GM23338 (cell line): ENCODE results near the gene STARD13. TPM values are rescaled to one million over a fixed set of nuclear protein-coding genes. Genes with fewer than 3 reads are reported as not detected.

Experiments
- ATAC-seq: fragments of 200-7000 bp; cut with Tn5 transposase; 3 replicates; pipeline ENCODE4 v1.9.1; 2020
- DNase-seq: peaks from one replicate; pipeline ENCODE4 v3.0.0-alpha.2; 2015; ENCODE audit warnings: low spot score
- H2AFZ ChIP-seq: fragments of 200-600 bp; sonication (generic); 2 replicates; pipeline ENCODE4 v1.8.0; 2016; ENCODE audit warnings: antibody characterized with exemption, mild to moderate bottlenecking, moderate library complexity
- H3F3A ChIP-seq: fragments of 200-600 bp; sonication (generic); replicated peaks from 2 replicates; pipeline ENCODE4 v1.8.0; 2017; ENCODE audit warnings: antibody characterized with exemption, mixed run types, low read depth
- H3K27ac ChIP-seq: fragments of 200-600 bp; sonication (generic); 2 replicates; pipeline ENCODE4 v1.6.1; 2016; ENCODE audit warnings: low read depth
- H3K27me3 ChIP-seq: fragments of 200-600 bp; sonication (generic); 2 replicates; pipeline ENCODE4 v1.8.0; 2016; ENCODE audit warnings: mild to moderate bottlenecking, mixed run types, moderate library complexity; ENCODE audit not compliant: insufficient read depth
- H3K36me3 ChIP-seq: fragments of 200-600 bp; sonication (generic); 2 replicates; pipeline ENCODE4 v1.8.0; 2016; ENCODE audit warnings: mild to moderate bottlenecking; ENCODE audit not compliant: insufficient read depth
- H3K4me1 ChIP-seq: fragments of 200-600 bp; sonication (generic); 2 replicates; pipeline ENCODE4 v1.8.0; 2016; ENCODE audit warnings: mild to moderate bottlenecking, moderate library complexity; ENCODE audit not compliant: insufficient read depth
- H3K4me2 ChIP-seq: fragments of 200-600 bp; sonication (generic); 2 replicates; pipeline ENCODE4 v1.7.1; 2017; ENCODE audit warnings: mixed run types
- H3K4me3 ChIP-seq: fragments of 200-600 bp; sonication (generic); 2 replicates; pipeline ENCODE4 v1.6.1; 2016; ENCODE audit warnings: mixed run types
- H3K79me2 ChIP-seq: fragments of 200-600 bp; sonication (generic); replicated peaks from 2 replicates; pipeline ENCODE4 v1.8.0; 2017; ENCODE audit warnings: mild to moderate bottlenecking; ENCODE audit not compliant: insufficient read depth
- H3K9me2 ChIP-seq: fragments of 200-600 bp; sonication (generic); 2 replicates; pipeline ENCODE4 v1.8.0; 2017; ENCODE audit not compliant: insufficient read depth
- H4K20me1 ChIP-seq: fragments of 200-600 bp; sonication (generic); replicated peaks from 2 replicates; pipeline ENCODE4 v1.8.0; 2017; ENCODE audit warnings: mild to moderate bottlenecking; ENCODE audit not compliant: insufficient read depth
- H3K27ac Mint-ChIP-seq: 2 replicates; pipeline ENCODE4 v1.8.0; 2020; ENCODE audit warnings: inconsistent platforms, mild to moderate bottlenecking, moderate library complexity, mixed read lengths
- H3K27me3 Mint-ChIP-seq: 3 replicates; pipeline ENCODE4 v1.8.0; 2022; ENCODE audit warnings: low read depth, mild to moderate bottlenecking, moderate library complexity, mixed read lengths, inconsistent platforms; ENCODE audit not compliant: insufficient read depth, poor library complexity
- H3K36me3 Mint-ChIP-seq: 3 replicates; pipeline ENCODE4 v1.8.0; 2021; ENCODE audit warnings: low read depth, mild to moderate bottlenecking, inconsistent platforms, moderate library complexity, mixed read lengths
- H3K4me1 Mint-ChIP-seq: 3 replicates; pipeline ENCODE4 v1.8.0; 2020; ENCODE audit warnings: mild to moderate bottlenecking, inconsistent platforms, mixed read lengths
- H3K4me3 Mint-ChIP-seq: 3 replicates; pipeline ENCODE4 v1.8.0; 2021; ENCODE audit warnings: moderate library complexity, mild to moderate bottlenecking, inconsistent platforms, mixed read lengths
- H3K9me3 Mint-ChIP-seq: 3 replicates; pipeline ENCODE4 v1.8.0; 2020; ENCODE audit warnings: moderate library complexity, mild to moderate bottlenecking, inconsistent platforms, mixed read lengths
- CREB1 ChIP-seq: fragments of 250-450 bp; sonication (Bioruptor Pico); IDR thresholded peaks from 2 replicates; pipeline ENCODE4 v1.5.0; 2020; ENCODE audit warnings: low read depth, mild to moderate bottlenecking, moderate library complexity
- ETS1 ChIP-seq: IDR thresholded peaks from 2 replicates; pipeline ENCODE4 v1.6.1; 2016; ENCODE audit warnings: antibody characterized with exemption
- EZH2 ChIP-seq: fragments of 200-600 bp; sonication (generic); IDR thresholded peaks from one replicate; pipeline ENCODE4 v1.8.0; 2017; ENCODE audit warnings: antibody characterized with exemption, mild to moderate bottlenecking, low read depth; ENCODE audit not compliant: unreplicated experiment
- EZH2phosphoT487 ChIP-seq: fragments of 200-600 bp; sonication (generic); IDR thresholded peaks from one replicate; pipeline ENCODE4 v1.8.1; 2018; ENCODE audit warnings: antibody characterized with exemption; ENCODE audit not compliant: unreplicated experiment
- JUNB ChIP-seq: IDR thresholded peaks from one replicate; pipeline ENCODE4 v1.6.1; 2016; ENCODE audit warnings: antibody characterized with exemption; ENCODE audit not compliant: unreplicated experiment
- NANOG ChIP-seq: IDR thresholded peaks from 2 replicates; pipeline ENCODE4 v1.6.1; 2016; ENCODE audit warnings: antibody characterized with exemption, borderline replicate concordance
- POLR2AphosphoS5 ChIP-seq: IDR thresholded peaks from 2 replicates; pipeline ENCODE4 v1.6.1; 2016; ENCODE audit warnings: antibody characterized with exemption, low read depth
- REST ChIP-seq: IDR thresholded peaks from one replicate; pipeline ENCODE4 v1.6.1; 2018; ENCODE audit warnings: antibody characterized with exemption; ENCODE audit not compliant: unreplicated experiment
- ZNF114 ChIP-seq: fragments of 250-450 bp; sonication (Bioruptor Pico); IDR thresholded peaks from 2 replicates; pipeline ENCODE4 v1.5.0; 2020; ENCODE audit warnings: mild to moderate bottlenecking, moderate library complexity
- ZNF331 ChIP-seq: fragments of 250-450 bp; sonication (Bioruptor Pico); IDR thresholded peaks from 2 replicates; pipeline ENCODE4 v1.5.0; 2020; ENCODE audit warnings: low read depth, mild to moderate bottlenecking, moderate library complexity
- polyA plus RNA-seq: library from polyadenylated mRNA; unstranded; fragments of >200 nt; fragmentation: Nextera tagmentation; extraction: Ambion mirVana; gene quantifications from 2 replicates; pipeline ENCODE4 v1.2.1, GENCODE V29; 2016
- total RNA-seq: library from RNA; depleted of rRNA; stranded (reverse); fragments of >200 nt; shearing (Covaris generic); gene quantifications from 2 replicates; pipeline ENCODE4 v1.2.3, GENCODE V29; 2014
- TF ChIP-seq, protein P1 (sequence below), 2 experiments: fragments of 200-600 bp in 1 of 2; sonication (generic) in 1 of 2; conservative IDR thresholded peaks; 2 replicates each; pipeline versions ENCODE4 v1.5.1 to v1.6.1; 2016 to 2017; ENCODE audit warnings: antibody characterized with exemption in 2 of 2, low read depth in 2 of 2, mild to moderate bottlenecking in 2 of 2, moderate library complexity in 1 of 2
- TF ChIP-seq, protein P2 (sequence below): fragments of 250-450 bp; sonication (Bioruptor Pico); IDR thresholded peaks from 2 replicates; pipeline ENCODE4 v1.5.0; 2020; ENCODE audit warnings: mild to moderate bottlenecking, moderate library complexity

The STARD13 gene
- total and polyA plus RNA-seq, 2 experiments from 2014 or later, result 3.2 to 5.2 TPM

GRCh38 chr13:33233547-33233946 is 52.0 kb downstream of the STARD13 start (continued):
- TF ChIP-seq, protein P1, sequence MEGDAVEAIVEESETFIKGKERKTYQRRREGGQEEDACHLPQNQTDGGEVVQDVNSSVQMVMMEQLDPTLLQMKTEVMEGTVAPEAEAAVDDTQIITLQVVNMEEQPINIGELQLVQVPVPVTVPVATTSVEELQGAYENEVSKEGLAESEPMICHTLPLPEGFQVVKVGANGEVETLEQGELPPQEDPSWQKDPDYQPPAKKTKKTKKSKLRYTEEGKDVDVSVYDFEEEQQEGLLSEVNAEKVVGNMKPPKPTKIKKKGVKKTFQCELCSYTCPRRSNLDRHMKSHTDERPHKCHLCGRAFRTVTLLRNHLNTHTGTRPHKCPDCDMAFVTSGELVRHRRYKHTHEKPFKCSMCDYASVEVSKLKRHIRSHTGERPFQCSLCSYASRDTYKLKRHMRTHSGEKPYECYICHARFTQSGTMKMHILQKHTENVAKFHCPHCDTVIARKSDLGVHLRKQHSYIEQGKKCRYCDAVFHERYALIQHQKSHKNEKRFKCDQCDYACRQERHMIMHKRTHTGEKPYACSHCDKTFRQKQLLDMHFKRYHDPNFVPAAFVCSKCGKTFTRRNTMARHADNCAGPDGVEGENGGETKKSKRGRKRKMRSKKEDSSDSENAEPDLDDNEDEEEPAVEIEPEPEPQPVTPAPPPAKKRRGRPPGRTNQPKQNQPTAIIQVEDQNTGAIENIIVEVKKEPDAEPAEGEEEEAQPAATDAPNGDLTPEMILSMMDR (conservative IDR thresholded peaks at IDR 0.05; ENCODE audit: low read depth in 2 of 2), result no peak
- TF ChIP-seq CREB1 (CRISPR knock-in tag) (no peak), ETS1 (no peak), REST (no peak), EZH2phosphoT487 (no peak), ZNF331 (CRISPR knock-in tag) (no peak), POLR2AphosphoS5 (no peak), NANOG (no peak), ZNF114 (no peak), JUNB (no peak)

- Histone ChIP-seq H3K4me2 (no peak overlapping the region), H3K9me2 (0 out of 2 replicates have a peak, but pooled peaks cover 4% of the 10 kb centered on the region), H3K79me2 (no peaks in the 10 kb centered on the region), H3K36me3 (no peaks in the 10 kb centered on the region), H2AFZ (no peak overlapping the region), H3K27ac (no peak overlapping the region), H3F3A (no peaks in the 10 kb centered on the region), H3K27me3 (no peaks in the 10 kb centered on the region), H3K4me1 (peaks cover 11% of the 10 kb centered on the region), H4K20me1 (no peaks in the 10 kb centered on the region), H3K4me3 (no peak overlapping the region)
- Mint-ChIP-seq H3K27me3 (peaks cover 2% of the 10 kb centered on the region), H3K9me3 (peaks cover 16% of the 10 kb centered on the region), H3K4me1 (peaks cover 20% of the 10 kb centered on the region), H3K36me3 (peaks cover 16% of the 10 kb centered on the region), H3K4me3 (no peak overlapping the region), H3K27ac (no peak overlapping the region)
- no peak for ATAC-seq
- DNase-seq, result no peak
- no peak for TF ChIP-seq EZH2
- TF ChIP-seq, protein P2, sequence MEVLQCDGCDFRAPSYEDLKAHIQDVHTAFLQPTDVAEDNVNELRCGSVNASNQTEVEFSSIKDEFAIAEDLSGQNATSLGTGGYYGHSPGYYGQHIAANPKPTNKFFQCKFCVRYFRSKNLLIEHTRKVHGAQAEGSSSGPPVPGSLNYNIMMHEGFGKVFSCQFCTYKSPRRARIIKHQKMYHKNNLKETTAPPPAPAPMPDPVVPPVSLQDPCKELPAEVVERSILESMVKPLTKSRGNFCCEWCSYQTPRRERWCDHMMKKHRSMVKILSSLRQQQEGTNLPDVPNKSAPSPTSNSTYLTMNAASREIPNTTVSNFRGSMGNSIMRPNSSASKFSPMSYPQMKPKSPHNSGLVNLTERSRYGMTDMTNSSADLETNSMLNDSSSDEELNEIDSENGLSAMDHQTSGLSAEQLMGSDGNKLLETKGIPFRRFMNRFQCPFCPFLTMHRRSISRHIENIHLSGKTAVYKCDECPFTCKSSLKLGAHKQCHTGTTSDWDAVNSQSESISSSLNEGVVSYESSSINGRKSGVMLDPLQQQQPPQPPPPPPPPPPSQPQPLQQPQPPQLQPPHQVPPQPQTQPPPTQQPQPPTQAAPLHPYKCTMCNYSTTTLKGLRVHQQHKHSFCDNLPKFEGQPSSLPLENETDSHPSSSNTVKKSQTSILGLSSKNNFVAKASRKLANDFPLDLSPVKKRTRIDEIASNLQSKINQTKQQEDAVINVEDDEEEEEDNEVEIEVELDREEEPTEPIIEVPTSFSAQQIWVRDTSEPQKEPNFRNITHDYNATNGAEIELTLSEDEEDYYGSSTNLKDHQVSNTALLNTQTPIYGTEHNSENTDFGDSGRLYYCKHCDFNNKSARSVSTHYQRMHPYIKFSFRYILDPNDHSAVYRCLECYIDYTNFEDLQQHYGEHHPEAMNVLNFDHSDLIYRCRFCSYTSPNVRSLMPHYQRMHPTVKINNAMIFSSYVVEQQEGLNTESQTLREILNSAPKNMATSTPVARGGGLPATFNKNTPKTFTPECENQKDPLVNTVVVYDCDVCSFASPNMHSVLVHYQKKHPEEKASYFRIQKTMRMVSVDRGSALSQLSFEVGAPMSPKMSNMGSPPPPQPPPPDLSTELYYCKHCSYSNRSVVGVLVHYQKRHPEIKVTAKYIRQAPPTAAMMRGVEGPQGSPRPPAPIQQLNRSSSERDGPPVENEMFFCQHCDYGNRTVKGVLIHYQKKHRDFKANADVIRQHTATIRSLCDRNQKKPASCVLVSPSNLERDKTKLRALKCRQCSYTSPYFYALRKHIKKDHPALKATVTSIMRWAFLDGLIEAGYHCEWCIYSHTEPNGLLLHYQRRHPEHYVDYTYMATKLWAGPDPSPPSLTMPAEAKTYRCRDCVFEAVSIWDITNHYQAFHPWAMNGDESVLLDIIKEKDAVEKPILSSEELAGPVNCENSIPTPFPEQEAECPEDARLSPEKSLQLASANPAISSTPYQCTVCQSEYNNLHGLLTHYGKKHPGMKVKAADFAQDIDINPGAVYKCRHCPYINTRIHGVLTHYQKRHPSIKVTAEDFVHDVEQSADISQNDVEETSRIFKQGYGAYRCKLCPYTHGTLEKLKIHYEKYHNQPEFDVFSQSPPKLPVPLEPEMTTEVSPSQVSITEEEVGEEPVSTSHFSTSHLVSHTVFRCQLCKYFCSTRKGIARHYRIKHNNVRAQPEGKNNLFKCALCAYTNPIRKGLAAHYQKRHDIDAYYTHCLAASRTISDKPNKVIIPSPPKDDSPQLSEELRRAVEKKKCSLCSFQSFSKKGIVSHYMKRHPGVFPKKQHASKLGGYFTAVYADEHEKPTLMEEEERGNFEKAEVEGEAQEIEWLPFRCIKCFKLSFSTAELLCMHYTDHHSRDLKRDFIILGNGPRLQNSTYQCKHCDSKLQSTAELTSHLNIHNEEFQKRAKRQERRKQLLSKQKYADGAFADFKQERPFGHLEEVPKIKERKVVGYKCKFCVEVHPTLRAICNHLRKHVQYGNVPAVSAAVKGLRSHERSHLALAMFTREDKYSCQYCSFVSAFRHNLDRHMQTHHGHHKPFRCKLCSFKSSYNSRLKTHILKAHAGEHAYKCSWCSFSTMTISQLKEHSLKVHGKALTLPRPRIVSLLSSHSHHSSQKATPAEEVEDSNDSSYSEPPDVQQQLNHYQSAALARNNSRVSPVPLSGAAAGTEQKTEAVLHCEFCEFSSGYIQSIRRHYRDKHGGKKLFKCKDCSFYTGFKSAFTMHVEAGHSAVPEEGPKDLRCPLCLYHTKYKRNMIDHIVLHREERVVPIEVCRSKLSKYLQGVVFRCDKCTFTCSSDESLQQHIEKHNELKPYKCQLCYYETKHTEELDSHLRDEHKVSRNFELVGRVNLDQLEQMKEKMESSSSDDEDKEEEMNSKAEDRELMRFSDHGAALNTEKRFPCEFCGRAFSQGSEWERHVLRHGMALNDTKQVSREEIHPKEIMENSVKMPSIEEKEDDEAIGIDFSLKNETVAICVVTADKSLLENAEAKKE (CRISPR knock-in tag), result no peak
- no peak for TF ChIP-seq POLR2AphosphoS5
- TF ChIP-seq ZNF331 (CRISPR knock-in tag), result no peak
- TF ChIP-seq JUNB, result no peak
These were observed 52.7 kb downstream of the STARD13 start for GRCh38 chr13:33232883-33233282.
